ENCODE measurements around the gene FRMD5. TPM values are rescaled to one million over a fixed set of nuclear protein-coding genes. Genes with fewer than 3 reads are reported as not detected.

Gene FRMD5
- total RNA-seq, 1 experiment from 2014 or later, result not detected

DNA sequence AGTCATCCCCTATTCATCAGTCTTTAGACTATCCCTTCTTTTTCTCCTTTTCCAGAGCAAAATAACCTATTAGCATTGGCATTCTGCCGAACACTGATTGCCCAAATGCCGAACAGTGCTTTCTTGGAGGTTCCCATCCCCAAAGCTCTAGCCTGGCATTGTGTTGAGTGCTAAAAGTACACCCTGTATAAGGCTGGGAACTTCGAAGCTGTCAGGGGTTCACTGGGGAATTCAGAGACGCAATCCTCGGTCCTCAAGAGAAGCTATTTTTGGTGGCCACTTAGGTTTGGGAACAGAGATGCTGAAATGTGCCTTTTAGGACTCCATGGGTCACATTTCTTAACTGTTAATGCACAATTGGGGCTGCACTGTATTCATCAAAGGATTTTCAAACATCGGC lies 8.4 kb downstream of the FRMD5 start:
- Histone ChIP-seq H2AFZ (ENCODE audit: low read length) (peak overlapping the region; percentile 55; the same call in 1 of the 2 replicates), H3K36me3 (ENCODE audit: insufficient read depth, low read length) (no peaks in the 10 kb centered on the region), H3K9me3 (ENCODE audit: low read length) (no peaks in the 10 kb centered on the region), H3K4me3 (ENCODE audit: low read length) (no peak overlapping the region), H4K20me1 (ENCODE audit: insufficient read depth, low read depth, low read length) (no peaks in the 10 kb centered on the region), H3K79me2 (ENCODE audit: low read length) (no peaks in the 10 kb centered on the region), H3K9ac (ENCODE audit: low read length) (no peak overlapping the region), H3K27me3 (ENCODE audit: low read length) (no peaks in the 10 kb centered on the region), H3K27ac (ENCODE audit: low read length) (no peak overlapping the region), H3K4me1 (ENCODE audit: low read length) (no peaks in the 10 kb centered on the region), H3K4me2 (ENCODE audit: low read depth, low read length, poor library complexity, severe bottlenecking) (no peak overlapping the region), H3K9me2 (replicated peaks; ENCODE audit: insufficient read depth, low read length) (no peaks in the 10 kb centered on the region)
- DNase-seq, result no peak

GRCh38 chr15:44183363-44183762 lies 11.7 kb downstream of the FRMD5 start:
- Histone ChIP-seq H3K36me3 (ENCODE audit: insufficient read depth, low read length) (no peaks in the 10 kb centered on the region), H3K27me3 (ENCODE audit: low read length) (no peaks in the 10 kb centered on the region), H3K9me2 (replicated peaks; ENCODE audit: insufficient read depth, low read length) (no peaks in the 10 kb centered on the region), H3K4me3 (ENCODE audit: low read length) (no peak overlapping the region), H2AFZ (ENCODE audit: low read length) (no peak overlapping the region), H3K27ac (ENCODE audit: low read length) (no peak overlapping the region), H4K20me1 (ENCODE audit: insufficient read depth, low read depth, low read length) (no peaks in the 10 kb centered on the region), H3K9ac (ENCODE audit: low read length) (no peak overlapping the region), H3K79me2 (ENCODE audit: low read length) (no peaks in the 10 kb centered on the region), H3K4me2 (ENCODE audit: low read depth, low read length, poor library complexity, severe bottlenecking) (no peak overlapping the region), H3K9me3 (ENCODE audit: low read length) (no peaks in the 10 kb centered on the region), H3K4me1 (ENCODE audit: low read length) (no peaks in the 10 kb centered on the region)
- no peak for DNase-seq

- H4K20me1 ChIP-seq (ENCODE audit: insufficient read depth, low read depth, low read length), result no peaks in the 10 kb centered on the region
- no peak overlapping the region for H3K4me2 ChIP-seq (ENCODE audit: low read depth, low read length, poor library complexity, severe bottlenecking)
- no peaks in the 10 kb centered on the region; the same call in 1 of the 2 replicates for H3K4me1 ChIP-seq (ENCODE audit: low read length)
- no peak overlapping the region for H3K9ac ChIP-seq (ENCODE audit: low read length)
- no peak overlapping the region for H3K4me3 ChIP-seq (ENCODE audit: low read length)
- no peak for DNase-seq
- H3K9me2 ChIP-seq (replicated peaks; ENCODE audit: insufficient read depth, low read length), result no peaks in the 10 kb centered on the region
- H3K36me3 ChIP-seq (ENCODE audit: insufficient read depth, low read length), result no peaks in the 10 kb centered on the region
- H2AFZ ChIP-seq (ENCODE audit: low read length), result no peak overlapping the region
- H3K27me3 ChIP-seq (ENCODE audit: low read length), result no peaks in the 10 kb centered on the region
- no peaks in the 10 kb centered on the region for H3K79me2 ChIP-seq (ENCODE audit: low read length)
- no peaks in the 10 kb centered on the region for H3K9me3 ChIP-seq (ENCODE audit: low read length)
- H3K27ac ChIP-seq (ENCODE audit: low read length), result no peak overlapping the region
Observed at GRCh38 chr15:44181410-44181809, 13.7 kb downstream of the FRMD5 start.

DNA sequence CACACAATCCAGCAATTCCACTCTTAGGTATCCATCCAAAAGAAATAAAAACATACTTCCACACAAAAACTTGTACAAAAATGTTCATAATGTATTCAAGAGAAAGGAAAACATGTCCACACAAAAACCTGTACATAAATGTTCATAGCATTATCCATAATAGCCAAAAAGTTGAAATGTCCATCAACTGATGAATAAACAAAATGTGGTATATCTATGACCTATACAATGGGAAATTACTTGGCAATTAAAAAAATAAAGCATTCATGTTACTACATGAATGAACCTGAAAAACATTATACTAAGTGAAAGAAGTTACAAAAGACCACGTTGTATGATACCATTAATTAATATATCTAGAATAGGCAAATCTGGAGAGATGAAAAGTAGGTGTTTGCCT lies 17.9 kb downstream of the FRMD5 start:
- no peak overlapping the region for H3K9ac ChIP-seq (ENCODE audit: low read length)
- no peaks in the 10 kb centered on the region for H3K27me3 ChIP-seq (ENCODE audit: low read length)
- H3K9me3 ChIP-seq (ENCODE audit: low read length), result no peaks in the 10 kb centered on the region
- H2AFZ ChIP-seq (ENCODE audit: low read length), result no peak overlapping the region
- no peak overlapping the region for H3K4me3 ChIP-seq (ENCODE audit: low read length)
- no peaks in the 10 kb centered on the region for H4K20me1 ChIP-seq (ENCODE audit: insufficient read depth, low read depth, low read length)
- H3K27ac ChIP-seq (ENCODE audit: low read length), result no peak overlapping the region
- no peaks in the 10 kb centered on the region for H3K9me2 ChIP-seq (replicated peaks; ENCODE audit: insufficient read depth, low read length)
- no peak overlapping the region for H3K4me2 ChIP-seq (ENCODE audit: low read depth, low read length, poor library complexity, severe bottlenecking)
- no peaks in the 10 kb centered on the region; the same call in 1 of the 2 replicates for H3K4me1 ChIP-seq (ENCODE audit: low read length)
- no peaks in the 10 kb centered on the region for H3K79me2 ChIP-seq (ENCODE audit: low read length)
- H3K36me3 ChIP-seq (ENCODE audit: insufficient read depth, low read length), result no peaks in the 10 kb centered on the region
- DNase-seq, result no peak

- Histone ChIP-seq H3K4me3 (ENCODE audit: low read length) (no peak overlapping the region), H3K27me3 (ENCODE audit: low read length) (no peaks in the 10 kb centered on the region), H3K4me1 (ENCODE audit: low read length) (no peaks in the 10 kb centered on the region; the same call in 1 of the 2 replicates), H2AFZ (ENCODE audit: low read length) (no peak overlapping the region), H4K20me1 (ENCODE audit: insufficient read depth, low read depth, low read length) (no peaks in the 10 kb centered on the region), H3K9ac (ENCODE audit: low read length) (no peak overlapping the region), H3K79me2 (ENCODE audit: low read length) (no peaks in the 10 kb centered on the region), H3K36me3 (ENCODE audit: insufficient read depth, low read length) (no peaks in the 10 kb centered on the region), H3K9me3 (ENCODE audit: low read length) (no peaks in the 10 kb centered on the region), H3K9me2 (replicated peaks; ENCODE audit: insufficient read depth, low read length) (no peaks in the 10 kb centered on the region), H3K4me2 (ENCODE audit: low read depth, low read length, poor library complexity, severe bottlenecking) (no peak overlapping the region), H3K27ac (ENCODE audit: low read length) (no peak overlapping the region)
- DNase-seq, result no peak
Observed at GRCh38 chr15:44173813-44174212, 21.3 kb downstream of the FRMD5 start.

DNA sequence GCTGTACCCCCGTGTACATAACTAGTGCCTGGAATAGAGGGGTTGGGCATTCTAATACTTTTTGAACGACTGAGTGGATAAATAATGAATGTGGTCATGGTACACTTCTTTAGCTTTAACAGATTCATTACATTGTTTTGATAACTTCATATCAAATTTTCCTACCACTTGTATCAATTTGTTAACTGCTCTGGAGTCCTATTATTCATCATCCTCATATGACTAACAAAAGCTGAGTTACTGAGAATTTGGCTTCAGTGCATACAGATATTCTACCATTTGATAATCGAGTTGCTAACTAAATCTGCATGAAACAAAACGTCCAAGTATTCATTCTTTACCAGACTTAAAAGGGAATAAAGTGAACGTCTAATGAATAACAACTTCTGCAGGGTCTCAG lies 31.7 kb downstream of the FRMD5 start:
- Histone ChIP-seq H3K9ac (ENCODE audit: low read length) (no peak overlapping the region), H3K4me3 (ENCODE audit: low read length) (no peak overlapping the region), H4K20me1 (ENCODE audit: insufficient read depth, low read depth, low read length) (no peaks in the 10 kb centered on the region), H3K27me3 (ENCODE audit: low read length) (no peaks in the 10 kb centered on the region), H3K79me2 (ENCODE audit: low read length) (no peaks in the 10 kb centered on the region), H3K36me3 (ENCODE audit: insufficient read depth, low read length) (no peaks in the 10 kb centered on the region), H3K9me2 (replicated peaks; ENCODE audit: insufficient read depth, low read length) (no peaks in the 10 kb centered on the region), H3K4me1 (ENCODE audit: low read length) (peaks cover 5% of the 10 kb centered on the region; the same call in 1 of the 2 replicates), H2AFZ (ENCODE audit: low read length) (no peak overlapping the region), H3K9me3 (ENCODE audit: low read length) (no peaks in the 10 kb centered on the region), H3K27ac (ENCODE audit: low read length) (no peak overlapping the region), H3K4me2 (ENCODE audit: low read depth, low read length, poor library complexity, severe bottlenecking) (no peak overlapping the region)
- no peak for DNase-seq

DNA sequence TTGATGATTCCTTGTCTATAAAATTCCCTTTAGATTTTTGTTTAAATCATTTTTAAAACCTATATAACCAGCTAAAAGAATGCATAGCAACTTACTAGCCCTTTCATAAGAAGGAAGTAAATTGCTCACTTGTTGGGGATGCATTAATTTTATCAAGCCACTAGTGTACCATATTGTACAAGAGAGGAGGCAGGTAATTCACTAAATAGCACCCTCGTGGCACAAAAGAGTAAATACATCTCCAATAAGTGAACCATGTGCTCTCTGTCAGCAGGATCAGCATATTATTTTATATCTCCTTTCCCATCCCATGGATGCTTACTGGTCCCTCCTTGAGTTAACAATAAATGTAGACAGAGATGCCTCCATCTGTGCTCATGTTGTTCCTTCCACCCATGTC lies 34.3 kb downstream of the FRMD5 start:
- Histone ChIP-seq H3K4me3 (ENCODE audit: low read length) (no peak overlapping the region), H4K20me1 (ENCODE audit: insufficient read depth, low read depth, low read length) (no peaks in the 10 kb centered on the region), H3K36me3 (ENCODE audit: insufficient read depth, low read length) (no peaks in the 10 kb centered on the region), H2AFZ (ENCODE audit: low read length) (no peak overlapping the region), H3K4me2 (ENCODE audit: low read depth, low read length, poor library complexity, severe bottlenecking) (no peak overlapping the region), H3K27me3 (ENCODE audit: low read length) (no peaks in the 10 kb centered on the region), H3K9me2 (replicated peaks; ENCODE audit: insufficient read depth, low read length) (no peaks in the 10 kb centered on the region), H3K9ac (ENCODE audit: low read length) (no peak overlapping the region), H3K9me3 (ENCODE audit: low read length) (no peaks in the 10 kb centered on the region), H3K79me2 (ENCODE audit: low read length) (no peaks in the 10 kb centered on the region), H3K4me1 (ENCODE audit: low read length) (peaks cover 5% of the 10 kb centered on the region; the same call in 1 of the 2 replicates), H3K27ac (ENCODE audit: low read length) (no peak overlapping the region)
- DNase-seq, result peak; percentile 54

GRCh38 chr15:44159492-44159891 lies 35.6 kb downstream of the FRMD5 start:
- H3K9me3 ChIP-seq (ENCODE audit: low read length), result no peaks in the 10 kb centered on the region
- no peaks in the 10 kb centered on the region for H3K36me3 ChIP-seq (ENCODE audit: insufficient read depth, low read length)
- H3K9ac ChIP-seq (ENCODE audit: low read length), result no peak overlapping the region
- no peak overlapping the region for H3K4me3 ChIP-seq (ENCODE audit: low read length)
- H3K27ac ChIP-seq (ENCODE audit: low read length), result no peak overlapping the region
- no peak overlapping the region for H2AFZ ChIP-seq (ENCODE audit: low read length)
- DNase-seq, result no peak
- peaks cover 5% of the 10 kb centered on the region; the same call in 1 of the 2 replicates for H3K4me1 ChIP-seq (ENCODE audit: low read length)
- H3K27me3 ChIP-seq (ENCODE audit: low read length), result no peaks in the 10 kb centered on the region
- no peak overlapping the region for H3K4me2 ChIP-seq (ENCODE audit: low read depth, low read length, poor library complexity, severe bottlenecking)
- no peaks in the 10 kb centered on the region for H3K9me2 ChIP-seq (replicated peaks; ENCODE audit: insufficient read depth, low read length)
- no peaks in the 10 kb centered on the region for H3K79me2 ChIP-seq (ENCODE audit: low read length)
- H4K20me1 ChIP-seq (ENCODE audit: insufficient read depth, low read depth, low read length), result no peaks in the 10 kb centered on the region

DNA sequence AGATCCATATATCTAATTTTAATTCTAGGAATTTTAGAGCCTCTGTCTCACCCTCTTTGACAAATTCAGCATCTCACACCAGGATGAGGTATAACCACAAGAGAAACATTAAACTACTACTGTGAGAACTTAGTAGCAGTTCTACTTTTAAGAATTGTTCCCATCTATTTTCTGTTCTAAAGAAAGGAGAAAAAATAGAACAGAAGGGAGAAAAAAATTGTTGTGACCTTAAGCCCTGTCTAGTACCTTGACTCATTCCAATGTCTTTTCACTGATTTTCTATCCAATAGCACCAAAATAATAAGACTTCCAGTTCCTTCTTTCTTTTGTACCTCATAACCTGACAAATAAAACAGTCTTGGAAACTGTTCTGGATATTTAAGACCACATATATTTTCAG lies 37.0 kb downstream of the FRMD5 start:
- H3K9ac ChIP-seq (ENCODE audit: low read length), result no peak overlapping the region
- H3K27ac ChIP-seq (ENCODE audit: low read length), result no peak overlapping the region
- no peak overlapping the region for H3K4me2 ChIP-seq (ENCODE audit: low read depth, low read length, poor library complexity, severe bottlenecking)
- H2AFZ ChIP-seq (ENCODE audit: low read length), result no peak overlapping the region
- H3K9me2 ChIP-seq (replicated peaks; ENCODE audit: insufficient read depth, low read length), result no peaks in the 10 kb centered on the region
- no peaks in the 10 kb centered on the region for H3K27me3 ChIP-seq (ENCODE audit: low read length)
- DNase-seq, result no peak
- no peaks in the 10 kb centered on the region for H3K79me2 ChIP-seq (ENCODE audit: low read length)
- no peaks in the 10 kb centered on the region for H4K20me1 ChIP-seq (ENCODE audit: insufficient read depth, low read depth, low read length)
- no peaks in the 10 kb centered on the region for H3K36me3 ChIP-seq (ENCODE audit: insufficient read depth, low read length)
- H3K4me1 ChIP-seq (ENCODE audit: low read length), result peaks cover 5% of the 10 kb centered on the region; the same call in 1 of the 2 replicates
- H3K9me3 ChIP-seq (ENCODE audit: low read length), result no peaks in the 10 kb centered on the region
- H3K4me3 ChIP-seq (ENCODE audit: low read length), result no peak overlapping the region

Measured in Karpas-422 (cell line).